ENCODE measurements around the gene SPATA25. TPM values are rescaled to one million over a fixed set of nuclear protein-coding genes. Genes with fewer than 3 reads are reported as not detected.
"Not testable (repeated sequence)": the region's sequence is repeated elsewhere in the genome, so short reads cannot be mapped to it uniquely, and the experiment has no call there.

Gene SPATA25
- total RNA-seq, 1 donor from 2014 or later, result 0.85 TPM

DNA sequence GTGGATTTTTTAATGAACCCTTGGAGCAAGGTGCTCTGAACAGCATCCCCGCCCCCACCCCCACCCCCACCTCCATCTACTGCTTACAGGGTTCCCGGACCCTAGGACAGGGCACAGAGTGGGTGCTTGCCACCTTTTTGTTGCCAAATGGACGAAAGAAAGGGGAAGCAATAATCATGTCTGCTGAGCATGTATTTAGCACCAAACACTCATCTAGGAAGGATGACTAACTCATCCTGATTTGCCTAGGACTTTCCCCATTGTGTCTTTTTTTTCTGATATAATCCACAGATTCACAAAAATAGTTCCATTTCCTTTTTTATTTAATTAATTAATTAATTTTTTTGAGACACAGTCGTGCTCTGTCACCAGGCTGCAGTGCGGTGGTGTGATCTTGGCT, 25.7 kb upstream of the SPATA25 start:
- DNase-seq (ENCODE audit: low read depth), result no peak

DNA sequence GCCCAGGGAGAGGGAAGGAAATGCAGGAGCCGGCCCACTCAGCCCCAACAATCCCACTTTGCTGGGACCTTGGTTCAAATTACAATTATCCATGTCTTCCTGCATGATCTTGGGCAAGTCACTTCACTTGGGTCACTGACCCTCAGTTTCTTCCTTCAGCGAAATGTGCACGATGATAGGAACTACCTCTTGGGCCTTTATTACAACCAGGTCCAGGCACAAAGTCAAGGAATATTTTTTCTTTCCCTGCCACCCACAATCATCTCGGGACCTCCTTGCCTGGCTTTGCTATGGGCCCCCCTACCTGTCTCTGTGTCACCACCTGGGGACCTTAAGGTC, 24.9 kb upstream of the SPATA25 start:
- no peak for DNase-seq (ENCODE audit: low read depth)

DNA sequence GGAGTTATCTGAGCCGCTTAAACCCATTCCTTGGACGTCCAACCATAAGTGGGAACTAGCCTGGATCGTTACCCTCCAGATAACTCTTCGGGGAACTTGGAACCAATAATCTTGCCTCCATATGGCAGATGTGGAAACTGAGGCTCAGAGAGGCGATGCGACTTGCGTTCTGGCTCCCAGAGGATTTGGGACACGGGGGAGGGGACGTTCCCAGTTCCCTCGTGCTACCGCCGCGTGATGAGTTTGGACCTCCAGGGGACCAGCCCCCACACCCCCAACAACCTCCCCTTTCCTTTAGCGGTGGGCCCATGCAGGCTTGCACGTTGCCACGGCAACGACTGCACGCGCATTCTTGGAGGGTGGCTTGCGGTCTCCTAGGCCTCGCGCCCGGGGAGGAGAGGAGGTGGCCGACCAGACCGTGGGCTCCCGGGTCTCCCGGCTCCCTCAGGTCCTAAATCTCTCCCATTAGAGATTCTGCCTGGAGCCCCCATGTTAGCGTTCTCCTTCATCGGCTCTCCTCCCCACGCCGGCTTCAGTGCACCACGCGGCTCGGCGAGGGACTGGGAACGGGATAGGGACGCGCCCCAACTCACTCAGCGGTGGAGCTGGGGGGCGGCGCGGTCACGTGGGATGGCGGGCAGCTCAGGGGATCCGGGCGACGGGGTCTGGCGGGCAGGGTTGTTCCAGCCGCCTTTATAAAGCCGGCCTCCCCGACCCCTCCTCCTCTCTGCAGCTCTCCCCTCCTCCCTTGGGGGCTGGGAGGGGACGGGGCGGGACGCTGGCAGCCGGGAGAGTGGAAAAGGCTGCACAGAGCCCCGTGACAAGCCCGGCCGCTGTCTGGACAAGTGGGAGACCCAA, 24.3 kb upstream of the SPATA25 start, which contains the start of gene PLTP:
PLTP (minus strand) TSS at position 670 of the 858 bp plus-strand sequence. CDS start 703 bp downstream, outside the sequence.
- peak; percentile 41 for DNase-seq (ENCODE audit: low read depth)

DNA sequence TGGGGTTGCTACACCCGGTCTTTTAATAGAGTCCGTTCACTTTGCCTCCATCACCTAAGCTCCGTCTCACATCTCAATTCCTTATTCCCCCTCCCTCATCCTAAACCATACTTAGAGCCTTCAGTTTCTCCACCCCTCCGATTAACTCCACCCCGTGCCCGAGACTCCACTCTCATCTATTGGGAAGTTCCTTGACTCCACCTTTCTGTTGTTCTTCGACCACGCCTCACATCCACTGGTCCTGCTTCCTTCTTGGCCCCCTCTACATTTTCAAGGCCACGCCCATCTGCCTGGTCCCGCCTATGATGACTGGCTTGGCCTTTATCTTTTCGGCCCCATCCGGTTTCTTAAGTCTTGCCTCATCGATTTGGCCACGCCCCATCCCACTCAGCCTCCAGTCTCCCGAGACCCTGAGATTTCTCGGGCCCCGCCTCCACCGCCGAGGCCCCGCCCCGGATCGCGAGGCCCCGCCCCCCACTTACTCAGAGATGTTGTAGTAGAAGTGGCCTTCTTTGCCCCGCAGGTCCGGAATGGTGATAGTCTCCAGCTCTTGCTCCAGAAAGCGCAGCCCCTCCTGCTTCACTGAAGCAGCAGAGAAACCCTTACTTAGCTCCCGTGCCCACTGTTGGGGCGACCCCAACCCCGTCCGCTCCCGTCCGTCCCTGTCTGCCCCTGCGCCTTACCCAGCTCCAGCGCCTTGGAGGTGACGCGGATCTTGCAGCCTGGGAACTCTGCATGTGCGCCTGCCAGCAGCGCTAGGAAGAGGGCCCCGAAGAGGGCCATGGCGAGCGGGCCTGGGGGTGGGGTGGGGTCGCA, 23.5 kb upstream of the SPATA25 start:
- peak; percentile 97 for DNase-seq (ENCODE audit: low read depth)

DNA sequence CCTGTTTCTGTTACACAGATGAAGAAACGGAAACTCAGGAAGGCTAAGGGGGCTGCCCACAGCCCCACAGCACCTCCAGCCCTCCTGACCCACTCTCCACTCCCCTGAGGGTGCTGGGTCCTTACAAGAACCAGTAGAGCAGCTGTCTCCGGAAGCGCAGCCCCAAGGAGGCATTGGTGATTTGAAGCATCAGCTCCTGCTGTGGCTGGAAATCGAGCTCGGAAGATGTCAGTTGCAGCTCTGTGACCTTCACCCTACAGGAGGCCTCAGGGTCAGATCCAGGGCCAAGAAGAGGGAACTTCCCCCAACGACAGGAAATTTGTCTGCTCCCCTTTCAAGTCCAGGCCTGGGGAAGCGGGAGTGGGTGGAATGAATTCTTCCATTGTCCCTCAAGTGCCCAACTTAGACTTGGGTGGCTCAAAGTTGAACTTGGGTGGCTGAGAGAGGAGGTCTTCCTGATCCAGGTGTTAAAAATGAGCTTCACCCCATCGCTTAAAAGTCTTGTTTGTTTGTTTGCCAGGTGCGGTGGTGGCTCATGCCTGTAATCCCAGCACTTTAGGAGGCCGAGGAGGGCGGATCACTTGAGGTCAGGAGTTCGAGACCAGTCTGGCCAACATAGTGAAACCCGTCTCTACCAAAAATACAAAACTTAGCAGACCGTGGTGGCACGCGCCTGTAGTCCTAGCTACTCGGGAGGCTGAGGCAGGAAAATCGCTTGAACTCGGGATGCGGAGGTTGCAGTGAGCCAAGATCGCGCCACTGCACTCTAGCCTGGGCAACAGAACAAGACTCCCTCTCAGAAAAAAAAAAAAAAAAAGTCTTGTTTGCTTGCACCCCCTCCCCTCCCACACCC, 22.6 kb upstream of the SPATA25 start:
- no peak for DNase-seq (ENCODE audit: low read depth)

DNA sequence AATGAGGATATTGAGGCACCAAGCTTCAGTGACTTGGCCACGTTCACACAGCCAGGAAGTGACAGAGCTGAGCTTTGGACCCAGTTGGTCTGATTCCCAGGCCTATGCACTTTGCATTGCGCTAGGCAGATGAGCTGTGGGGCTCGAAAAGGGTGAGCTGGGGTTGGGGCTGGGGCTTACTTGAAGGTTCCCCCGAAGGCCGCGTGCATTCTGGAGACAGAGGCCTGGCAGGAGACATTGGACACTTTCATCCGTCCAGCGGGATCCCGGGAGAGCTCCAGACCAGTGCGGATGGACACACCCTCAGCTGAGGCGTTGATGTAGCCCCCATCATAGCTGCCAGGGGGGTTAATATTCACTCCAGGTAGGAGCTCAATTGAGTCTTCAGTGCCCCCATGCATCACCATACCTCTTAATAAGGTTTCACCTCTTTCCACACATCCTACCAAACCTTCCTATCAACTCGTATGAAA, 21.9 kb upstream of the SPATA25 start:
- DNase-seq (ENCODE audit: low read depth), result no peak

DNA sequence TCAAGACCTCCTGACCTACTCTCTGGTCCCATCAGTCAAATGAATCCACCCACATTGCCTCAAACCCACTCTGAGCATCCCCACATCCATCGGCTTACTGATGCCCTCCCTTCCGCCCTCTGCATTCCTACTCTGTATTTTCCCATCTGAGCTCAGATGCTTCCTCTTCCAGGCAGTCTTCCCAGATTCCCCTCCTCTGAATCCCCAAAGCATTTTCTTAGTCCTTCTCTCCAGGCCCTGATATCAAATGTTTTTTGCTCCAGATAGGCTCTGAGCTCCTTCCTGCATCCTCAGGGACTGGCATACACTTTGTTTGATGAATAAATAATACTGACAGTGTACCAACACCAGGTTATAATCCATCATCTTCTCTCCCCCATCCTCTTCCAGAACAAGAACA, 20.7 kb upstream of the SPATA25 start:
- no peak for DNase-seq (ENCODE audit: low read depth)

DNA sequence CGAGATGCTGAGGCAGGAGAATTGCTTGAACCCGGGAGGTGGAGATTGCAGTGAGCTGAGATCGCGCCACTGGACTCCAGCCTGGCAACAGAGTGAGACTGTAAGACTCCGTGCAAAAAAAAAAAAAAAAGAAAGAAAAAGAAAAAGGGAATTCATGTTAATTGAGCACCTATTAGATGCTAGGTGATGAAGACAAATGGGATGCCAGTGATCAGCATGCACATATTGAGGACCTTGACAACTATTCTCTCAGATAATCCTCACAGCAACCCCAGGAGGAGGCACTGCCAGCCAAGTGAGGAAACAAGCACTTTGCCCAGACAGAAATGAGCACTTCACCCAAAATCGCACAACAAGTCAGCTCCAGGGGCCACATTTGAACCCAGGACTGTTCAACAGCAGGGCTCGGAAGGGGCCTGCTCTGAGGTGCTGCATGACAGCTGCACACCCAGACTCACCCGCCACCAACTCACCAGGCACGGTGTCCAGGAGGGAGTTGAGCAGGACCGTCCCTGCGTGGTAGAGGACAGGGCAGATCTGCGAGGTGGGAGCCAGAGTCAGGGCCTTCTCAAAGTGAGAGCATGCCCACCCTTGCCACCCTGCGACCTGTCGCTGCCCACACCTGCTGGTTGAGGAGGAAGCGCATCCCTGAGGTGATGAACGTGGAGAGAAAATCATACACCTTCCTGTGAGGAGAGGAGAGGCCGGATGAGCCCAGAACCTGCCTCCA, 20.0 kb upstream of the SPATA25 start:
- DNase-seq (ENCODE audit: low read depth), result no peak

DNA sequence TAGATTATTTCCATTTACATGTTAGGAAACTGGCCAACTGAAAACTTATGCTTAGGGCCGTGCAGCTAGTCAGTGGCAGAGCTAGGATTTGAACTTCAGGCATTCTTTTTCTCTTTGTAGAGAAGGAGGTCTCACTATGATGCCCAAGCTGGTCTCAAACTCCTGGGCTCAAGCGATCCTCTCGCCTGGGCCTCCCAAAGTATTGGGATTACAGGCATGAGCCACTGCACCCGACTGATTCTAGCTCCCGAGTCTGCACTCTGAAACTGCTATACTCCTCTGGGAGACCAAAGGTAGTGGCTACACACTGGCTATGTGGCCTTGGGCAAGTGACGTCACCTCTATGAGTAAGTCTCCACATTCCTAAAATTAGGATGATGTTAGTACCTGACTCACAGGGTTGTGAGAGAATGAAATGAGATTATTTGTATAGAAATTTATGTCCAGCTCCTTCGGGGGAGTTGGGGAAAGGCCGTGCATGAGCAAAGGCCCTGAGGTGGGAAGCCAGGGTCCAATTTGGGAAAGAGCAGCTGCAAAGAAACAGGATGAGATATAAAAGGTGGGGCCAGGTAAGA, 18.2 kb upstream of the SPATA25 start:
- peak; percentile 78 for DNase-seq (ENCODE audit: low read depth)

DNA sequence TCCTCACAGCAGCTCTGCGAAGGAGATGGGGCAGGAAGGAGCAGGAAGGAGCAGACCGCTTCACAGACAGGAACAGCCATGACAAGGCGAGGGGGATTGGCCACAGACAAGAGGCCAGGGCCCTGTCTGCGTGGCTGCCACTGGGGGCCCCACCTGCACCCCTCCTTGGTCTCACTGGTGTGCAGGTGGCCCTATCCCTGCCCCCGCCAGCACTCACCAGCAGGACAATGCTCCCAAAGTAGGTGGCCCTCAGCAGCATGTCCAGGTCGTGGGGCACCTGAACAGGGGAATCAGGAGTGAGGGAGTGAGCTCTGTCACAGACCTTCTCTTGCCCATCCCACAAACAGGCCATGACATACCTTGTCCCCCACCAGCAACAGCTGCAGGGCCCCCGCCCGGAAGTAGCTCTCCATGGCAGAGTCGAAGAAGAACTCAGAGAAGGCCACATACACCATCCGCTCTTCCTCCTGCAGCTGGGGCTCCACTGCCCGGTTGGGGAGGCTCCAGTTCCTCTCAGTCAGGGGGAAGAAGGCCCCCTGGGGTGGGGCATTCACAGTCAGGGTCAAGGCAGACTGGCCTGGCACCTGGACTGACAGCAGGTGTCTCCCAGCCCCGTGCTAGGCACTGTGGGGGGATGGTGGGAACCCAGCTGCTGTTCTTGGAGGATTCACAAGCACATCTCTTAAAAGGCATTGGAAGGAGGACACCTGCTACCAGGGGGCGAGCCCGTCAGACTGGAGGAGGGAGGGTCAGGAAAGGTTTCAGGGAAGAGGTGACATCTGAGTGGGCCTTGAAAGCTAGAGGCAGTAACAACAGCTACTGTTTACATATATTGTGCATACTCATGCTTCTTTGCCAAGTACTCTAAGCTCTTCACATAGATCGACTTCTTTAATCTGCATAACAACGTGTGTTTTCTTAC, 17.4 kb upstream of the SPATA25 start:
- DNase-seq (ENCODE audit: low read depth), result no peak

DNA sequence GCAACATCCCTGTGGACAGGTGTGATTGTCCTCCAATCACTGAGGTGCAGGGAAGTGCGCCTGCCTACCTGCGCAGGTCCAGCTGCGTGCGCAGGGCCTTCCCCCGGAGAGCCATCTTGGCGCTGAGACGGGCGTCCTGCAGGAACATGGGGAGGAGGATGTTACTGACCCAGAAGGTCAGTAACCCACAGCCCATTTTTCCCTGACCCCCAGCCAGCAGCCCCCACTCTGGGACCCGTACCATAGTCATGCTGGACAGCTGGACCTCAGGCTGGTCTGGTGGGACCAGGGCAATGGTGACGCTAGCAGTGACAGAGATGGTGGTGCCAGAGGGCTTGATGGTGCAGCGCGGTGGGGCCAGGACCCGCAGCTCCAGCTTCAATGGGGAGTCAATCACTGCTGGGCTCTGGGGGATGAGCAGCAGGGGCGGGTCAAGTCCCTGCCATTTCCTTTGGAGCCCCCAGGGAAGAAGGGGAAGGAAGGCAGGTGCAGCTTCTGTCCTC, 14.8 kb upstream of the SPATA25 start:
- DNase-seq (ENCODE audit: low read depth), result no peak

DNA sequence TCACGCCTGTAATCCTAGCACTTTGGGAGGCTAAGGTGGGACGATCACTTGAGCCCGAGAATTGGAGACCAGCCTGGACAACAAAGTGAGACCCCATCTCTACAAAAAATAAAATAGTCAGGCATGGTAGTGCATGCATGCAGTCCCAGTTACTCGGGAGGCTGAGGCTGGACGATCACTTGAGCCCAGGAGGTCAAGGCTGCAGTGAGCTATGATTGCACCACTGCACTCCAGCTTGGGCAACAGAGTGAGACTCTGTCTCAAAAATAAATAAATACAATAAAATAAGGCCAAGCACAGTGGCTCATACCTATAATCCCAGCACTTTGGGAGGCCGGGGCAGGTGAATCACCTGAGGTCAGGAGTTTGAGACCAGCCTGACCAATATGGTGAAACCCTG, 13.9 kb upstream of the SPATA25 start:
- DNase-seq (ENCODE audit: low read depth), result not testable (repeated sequence)

DNA sequence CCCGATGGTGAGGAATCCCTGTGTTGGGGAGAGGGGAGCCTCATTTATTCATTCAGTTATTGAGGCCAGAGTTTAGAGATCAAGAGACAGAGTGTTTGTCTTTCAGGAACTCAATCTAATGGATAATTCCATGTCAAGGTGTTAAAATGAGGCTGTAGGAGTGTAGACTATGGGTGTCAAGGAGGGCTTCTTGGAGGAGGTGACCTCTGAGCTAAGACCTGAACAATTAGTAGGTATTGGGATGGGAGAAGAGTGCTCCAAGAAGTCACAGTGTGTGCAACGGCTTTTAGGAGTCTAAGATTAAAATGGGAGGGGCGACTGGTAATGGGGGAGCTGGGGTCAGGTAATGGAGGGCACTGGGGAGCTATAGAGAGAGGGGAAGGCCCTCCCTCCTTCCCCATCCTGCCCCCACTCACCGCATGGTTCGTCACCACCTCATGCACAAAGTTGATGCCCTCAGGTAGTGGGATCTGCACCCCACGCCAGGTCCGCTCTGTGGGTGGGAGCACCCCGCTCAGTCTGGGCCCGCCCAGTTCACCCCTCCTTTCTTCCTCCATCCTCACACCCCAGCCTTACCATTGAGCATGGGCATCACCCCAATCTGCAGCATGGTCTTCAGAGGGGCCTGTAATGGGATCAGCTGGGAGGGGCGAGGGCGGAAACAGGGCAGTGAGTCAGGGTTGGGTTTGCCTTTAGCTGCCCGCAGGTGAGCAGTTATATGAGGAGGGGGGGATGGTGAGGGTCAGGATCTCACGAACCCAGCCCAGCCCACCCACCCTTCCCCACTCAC, 11.8 kb upstream of the SPATA25 start:
- DNase-seq (ENCODE audit: low read depth), result no peak

DNA sequence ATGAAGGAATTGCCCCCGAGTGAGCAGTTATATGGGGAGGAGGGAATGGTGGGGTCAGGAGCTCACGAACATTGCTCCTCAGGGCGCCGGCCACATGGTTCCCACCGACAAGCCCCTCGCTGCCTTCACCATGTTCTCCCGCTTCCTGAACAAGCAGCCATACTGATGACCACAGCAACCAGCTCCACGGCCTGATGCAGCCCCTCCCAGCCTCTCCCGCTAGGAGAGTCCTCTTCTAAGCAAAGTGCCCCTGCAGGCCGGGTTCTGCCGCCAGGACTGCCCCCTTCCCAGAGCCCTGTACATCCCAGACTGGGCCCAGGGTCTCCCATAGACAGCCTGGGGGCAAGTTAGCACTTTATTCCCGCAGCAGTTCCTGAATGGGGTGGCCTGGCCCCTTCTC, 10.9 kb upstream of the SPATA25 start:
- no peak for DNase-seq (ENCODE audit: low read depth)

DNA sequence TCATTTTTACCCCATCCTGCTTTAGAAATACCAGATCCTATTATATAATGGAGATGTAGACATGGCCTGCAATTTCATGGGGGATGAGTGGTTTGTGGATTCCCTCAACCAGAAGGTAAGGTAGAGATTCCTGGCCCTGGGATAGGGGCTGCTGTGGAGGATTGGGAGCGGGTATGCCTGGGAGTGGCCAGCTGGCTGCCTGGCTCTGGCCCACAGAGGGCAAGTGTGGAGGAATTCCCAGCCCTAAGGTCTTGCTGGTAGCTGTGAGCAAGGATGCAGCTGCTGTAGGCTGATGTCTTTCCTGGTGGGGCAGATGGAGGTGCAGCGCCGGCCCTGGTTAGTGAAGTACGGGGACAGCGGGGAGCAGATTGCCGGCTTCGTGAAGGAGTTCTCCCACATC, 10.3 kb upstream of the SPATA25 start:
- DNase-seq (ENCODE audit: low read depth), result no peak

DNA sequence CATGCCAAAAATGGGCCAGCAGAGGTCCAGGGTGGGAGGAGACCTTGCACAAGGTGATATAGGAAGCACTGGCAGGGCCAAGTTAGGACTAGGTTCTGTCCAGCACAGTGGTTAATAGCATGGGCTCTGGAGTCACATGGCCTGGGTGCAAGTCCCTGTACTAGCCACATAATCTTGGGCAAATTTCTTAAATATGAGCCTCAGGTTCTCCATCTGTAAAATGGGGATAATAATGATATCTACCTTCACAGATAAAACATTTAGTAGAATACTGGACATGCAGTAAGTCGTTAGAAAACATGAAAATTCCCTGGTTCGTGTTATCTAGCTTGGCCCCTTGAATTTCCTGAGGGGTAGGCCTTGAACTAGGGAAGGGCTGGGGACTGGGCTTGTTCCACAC, 9.9 kb upstream of the SPATA25 start:
- DNase-seq (ENCODE audit: low read depth), result no peak

DNA sequence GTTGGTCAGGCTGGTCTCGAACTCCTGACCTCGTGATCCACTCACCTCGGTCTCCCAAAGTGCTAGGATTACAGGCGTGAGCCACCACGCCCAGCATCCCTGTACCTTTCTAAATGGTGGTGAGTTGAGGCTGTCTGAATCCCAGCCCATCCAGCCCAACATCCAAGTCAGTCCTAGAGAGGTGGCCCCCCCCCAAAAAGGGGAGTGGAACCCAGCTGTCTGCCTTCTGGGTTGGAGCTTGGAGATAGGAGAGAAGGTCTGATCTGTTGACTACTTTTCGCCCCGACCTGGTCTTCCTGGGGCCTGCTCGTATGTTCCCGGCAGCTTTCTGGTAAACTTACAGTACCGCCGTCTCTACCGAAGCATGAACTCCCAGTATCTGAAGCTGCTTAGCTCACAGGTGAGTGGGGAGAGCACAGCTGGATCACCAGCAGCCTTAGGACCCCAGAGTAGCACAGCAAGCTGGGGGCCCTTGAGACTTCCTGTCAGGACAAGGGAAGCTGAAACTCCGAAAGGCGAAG, 9.3 kb upstream of the SPATA25 start:
- no peak for DNase-seq (ENCODE audit: low read depth)

DNA sequence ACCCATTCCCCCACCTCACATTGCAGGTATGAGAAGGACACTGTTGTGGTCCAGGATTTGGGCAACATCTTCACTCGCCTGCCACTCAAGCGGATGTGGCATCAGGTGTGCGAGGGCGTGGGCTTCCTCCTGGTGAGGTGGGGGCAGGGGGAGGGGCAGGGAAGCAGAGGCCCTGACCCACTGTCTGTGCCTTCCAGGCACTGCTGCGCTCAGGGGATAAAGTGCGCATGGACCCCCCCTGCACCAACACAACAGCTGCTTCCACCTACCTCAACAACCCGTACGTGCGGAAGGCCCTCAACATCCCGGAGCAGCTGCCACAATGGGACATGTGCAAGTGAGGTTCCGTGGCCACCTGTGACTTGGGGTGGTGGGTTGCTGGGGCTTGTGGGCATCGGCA, 7.4 kb upstream of the SPATA25 start:
- DNase-seq (ENCODE audit: low read depth), result no peak

DNA sequence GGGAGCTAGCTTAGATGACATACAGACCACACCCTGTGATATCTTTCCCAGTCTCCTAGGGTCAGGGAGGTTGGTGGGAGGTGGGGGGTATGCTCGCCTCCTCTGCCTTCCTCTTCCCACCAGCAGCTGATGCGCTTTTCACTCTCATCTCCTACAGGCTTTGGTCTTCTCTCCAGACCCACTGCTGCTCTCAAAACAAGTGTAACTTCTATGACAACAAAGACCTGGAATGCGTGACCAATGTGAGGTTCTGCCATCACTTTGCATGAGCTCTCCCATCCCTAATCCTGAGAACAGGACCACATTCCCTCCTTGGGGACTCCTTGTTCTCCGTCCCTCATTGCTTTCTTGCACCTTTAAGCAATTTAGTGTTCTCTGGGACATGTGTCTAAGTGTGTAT, 6.4 kb upstream of the SPATA25 start:
- no peak for DNase-seq (ENCODE audit: low read depth)
